Measurements from ENCODE around the gene RNF11.

Gene RNF11

GRCh38 chr1:51297401-51298321, 61.6 kb downstream of the RNF11 start:
- DNase-seq: no peak

DNA sequence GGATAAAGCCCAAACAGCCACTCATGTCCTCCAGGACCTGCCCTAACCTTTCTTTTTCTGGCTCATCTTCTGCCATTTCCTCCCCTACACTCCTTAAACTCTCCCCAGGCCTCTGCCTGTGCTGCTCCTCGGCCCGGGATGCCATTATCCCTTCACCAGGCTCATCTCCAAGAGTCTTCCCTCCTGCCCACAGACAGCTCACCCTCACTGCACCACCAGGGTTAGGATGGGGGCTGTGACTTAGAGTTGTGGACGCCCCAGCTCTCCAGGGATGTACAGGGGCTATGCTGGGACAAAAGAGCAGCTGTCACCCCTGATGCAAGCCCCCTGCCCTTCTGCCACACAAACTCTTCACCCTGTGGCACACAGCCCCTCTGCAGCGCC, 62.2 kb downstream of the RNF11 start:
- DNase-seq: no peak

- no peak for DNase-seq
Measured at GRCh38 chr1:51299185-51299885, 63.3 kb downstream of the RNF11 start.

GRCh38 chr1:51299981-51300670, 64.1 kb downstream of the RNF11 start:
- DNase-seq: no peak

DNA sequence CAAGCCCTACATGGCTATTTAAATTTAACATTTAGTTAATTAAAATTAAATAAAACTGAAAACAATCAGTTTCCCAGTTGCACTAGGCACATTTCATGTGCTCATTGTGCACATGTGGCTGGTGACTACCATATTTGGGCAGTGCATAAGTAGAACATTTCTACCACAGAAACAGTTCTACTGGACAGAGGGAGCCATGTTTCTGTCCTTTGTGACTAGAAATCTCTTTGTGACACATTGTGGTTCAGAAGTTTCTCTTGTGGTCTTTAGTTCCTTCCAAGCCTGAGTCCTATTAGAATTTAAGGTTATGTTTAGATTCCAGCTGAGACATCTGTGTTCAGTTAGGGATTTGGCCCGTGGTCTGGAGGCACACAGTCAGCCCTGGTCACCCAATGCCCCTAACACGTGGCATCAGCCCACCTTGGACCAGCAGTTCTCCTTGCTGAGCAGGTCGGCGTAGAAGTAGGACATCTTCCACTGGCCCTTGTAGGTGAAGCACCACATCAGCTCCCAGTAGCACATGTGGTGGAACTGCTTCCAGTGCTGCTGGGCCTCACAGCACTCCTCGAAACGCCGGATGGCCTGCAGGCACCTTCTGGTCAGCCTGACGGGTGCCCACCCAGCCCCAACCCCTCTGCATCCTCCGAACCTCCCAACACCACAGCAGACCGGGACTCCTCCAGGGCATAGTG, 65.2 kb downstream of the RNF11 start:
- no peak for DNase-seq

DNA sequence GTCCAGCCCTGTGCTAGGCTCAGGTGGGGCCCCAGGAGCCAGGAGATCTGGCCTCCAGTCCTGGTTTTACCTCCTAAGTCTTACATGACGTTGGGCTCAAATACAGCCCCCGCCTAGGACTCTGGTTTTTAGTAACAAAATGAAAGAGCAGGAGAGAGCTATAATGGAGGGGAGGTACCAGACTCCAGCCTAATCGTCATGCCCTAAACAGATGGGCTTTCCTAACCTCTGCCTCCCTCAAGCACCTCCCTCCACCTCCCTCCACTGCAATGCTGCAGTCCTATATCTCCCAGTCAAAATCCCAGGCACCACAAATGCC, 65.7 kb downstream of the RNF11 start:
- no peak for DNase-seq

GRCh38 chr1:51302270-51302669, 66.2 kb downstream of the RNF11 start:
- DNase-seq: no peak

DNA sequence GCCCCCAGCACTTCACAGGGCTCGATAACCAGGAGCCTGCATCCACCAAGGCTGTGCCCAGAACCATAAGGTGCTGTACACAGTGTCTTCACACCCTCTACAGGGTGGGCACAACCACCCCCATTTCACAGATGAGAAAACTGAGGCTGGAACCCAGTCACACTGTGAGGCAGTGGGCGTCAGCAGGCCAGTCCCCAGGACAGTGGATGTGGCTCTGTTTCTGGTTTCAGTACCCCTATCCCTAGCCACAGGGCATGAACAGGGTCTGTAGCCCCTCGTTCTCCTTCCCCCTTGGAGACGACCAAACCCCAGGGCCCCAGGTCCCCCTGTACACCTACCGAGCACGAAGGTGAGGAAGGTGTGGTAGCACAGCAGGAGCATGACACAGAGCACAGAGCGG, 66.7 kb downstream of the RNF11 start:
- no peak for DNase-seq

DNA sequence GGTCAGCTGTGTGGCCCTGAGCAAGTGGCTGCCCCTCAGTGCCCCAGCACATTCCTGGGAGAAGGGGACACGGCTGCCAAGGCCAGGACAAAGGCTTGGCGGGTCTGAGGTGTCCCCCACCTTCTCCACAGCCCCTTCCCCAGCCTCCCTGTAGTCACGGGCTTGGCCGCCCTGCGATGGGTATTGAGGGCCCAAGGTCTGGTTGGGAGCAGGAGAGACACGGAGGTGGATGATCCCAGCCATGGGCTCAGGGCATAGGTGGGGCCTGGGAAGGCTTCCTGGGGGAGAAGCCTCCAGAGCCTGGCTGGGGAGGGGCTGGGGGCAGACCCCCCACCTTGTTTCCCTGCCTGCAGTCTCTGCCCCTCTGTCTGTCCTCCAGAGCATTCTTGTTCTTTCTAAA, 67.2 kb downstream of the RNF11 start:
- DNase-seq: no peak

- no peak for DNase-seq
Measured at GRCh38 chr1:51303751-51304251, 67.7 kb downstream of the RNF11 start.

DNA sequence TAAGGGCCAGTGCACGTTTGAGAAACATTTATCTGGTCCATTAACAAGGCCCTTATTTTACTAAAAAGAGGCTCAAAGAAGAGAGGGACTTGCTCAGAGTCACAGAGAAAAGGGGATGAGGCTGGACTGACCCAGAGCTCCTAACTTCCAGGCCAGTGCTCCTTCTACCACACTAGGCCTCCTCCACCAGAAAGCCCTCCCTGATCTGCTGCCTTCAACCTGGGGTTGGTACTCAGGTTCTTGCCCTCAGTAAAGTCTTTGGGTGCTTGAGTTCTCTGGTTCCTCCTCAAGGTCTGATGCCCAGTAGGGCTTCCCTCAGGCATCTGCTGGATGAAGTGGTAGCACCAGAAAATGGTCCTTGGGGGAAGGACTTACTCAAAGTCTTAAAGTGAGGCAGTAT, 68.3 kb downstream of the RNF11 start:
- no peak for DNase-seq

DNA sequence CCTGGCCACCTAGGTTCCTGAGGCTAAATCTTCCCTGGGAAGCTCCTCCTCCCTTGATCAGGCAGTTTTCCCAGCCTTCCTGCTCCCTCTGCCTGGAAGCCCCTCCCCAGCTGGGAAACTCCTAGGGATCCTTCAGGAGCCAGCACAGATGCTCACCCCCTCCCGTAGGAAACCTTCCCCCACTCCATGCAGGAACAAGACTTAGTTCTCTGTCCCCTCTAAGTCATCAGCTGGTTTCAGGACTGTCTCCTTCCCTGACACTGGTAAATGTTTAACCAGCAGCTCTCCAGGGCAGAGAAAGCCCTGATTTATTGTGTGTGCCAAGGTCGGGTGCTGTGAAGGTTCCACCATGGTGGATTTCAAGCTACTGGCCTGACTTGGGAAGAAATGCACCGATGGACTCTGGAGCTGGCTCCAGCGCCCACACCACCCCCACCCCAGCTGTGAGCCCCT, 69.3 kb downstream of the RNF11 start:
- no peak for DNase-seq

DNA sequence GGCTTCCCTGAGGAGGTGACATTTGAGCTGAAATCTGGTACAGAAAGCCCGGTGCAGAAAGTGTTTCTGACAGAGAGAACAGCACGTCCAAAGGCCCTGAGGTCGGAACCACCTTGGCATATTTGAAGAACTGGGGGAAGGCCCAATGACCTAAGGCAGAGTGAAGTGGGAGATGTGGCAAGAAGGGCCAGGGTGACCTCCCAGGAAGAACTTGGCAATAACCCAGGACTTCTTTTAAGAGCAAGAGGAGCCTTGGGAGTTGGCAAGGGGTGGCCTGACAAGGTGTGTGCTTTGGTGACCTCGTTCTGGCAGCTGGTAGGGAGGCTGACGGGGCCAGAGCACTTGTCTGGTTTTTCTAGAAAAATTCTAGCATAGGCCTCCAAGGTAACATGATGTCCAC, 70.9 kb downstream of the RNF11 start:
- no peak for DNase-seq

- DNase-seq: no peak
Measured at GRCh38 chr1:51308636-51309035, 72.6 kb downstream of the RNF11 start.

GRCh38 chr1:51309291-51309690, 73.2 kb downstream of the RNF11 start:
- DNase-seq: no peak

GRCh38 chr1:51310871-51311613, 75.0 kb downstream of the RNF11 start:
- DNase-seq: no peak

- DNase-seq: no peak
Measured at GRCh38 chr1:51311826-51312225, 75.8 kb downstream of the RNF11 start.

DNA sequence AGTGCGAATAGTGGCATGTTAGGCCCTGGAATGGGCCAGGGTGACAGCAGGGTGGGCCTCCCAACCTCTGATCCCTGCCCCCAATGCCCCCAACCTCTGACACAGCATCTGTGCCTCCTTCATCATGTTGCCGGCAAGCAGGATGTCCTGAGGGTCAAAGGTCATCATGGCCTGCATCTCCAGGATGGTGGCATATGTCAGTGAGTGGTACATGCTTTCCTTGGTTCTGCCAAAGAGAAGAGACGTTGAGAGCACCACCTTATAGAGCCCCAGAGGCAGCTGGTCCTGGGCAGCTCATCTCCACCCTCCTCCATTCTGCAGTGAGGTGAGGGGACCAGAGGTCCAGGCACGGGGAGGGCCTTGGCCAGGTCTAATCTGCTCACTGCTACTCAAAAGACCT, 76.6 kb downstream of the RNF11 start:
- DNase-seq: no peak

GRCh38 chr1:51313268-51313852, 77.3 kb downstream of the RNF11 start:
- DNase-seq: no peak

GRCh38 chr1:51313961-51314777, 78.1 kb downstream of the RNF11 start:
- DNase-seq: no peak

- no peak for DNase-seq
Measured at GRCh38 chr1:51314974-51315373, 78.9 kb downstream of the RNF11 start.

Data from stimulated activated CD4-positive, alpha-beta T cell treated with anti-CD3 and anti-CD28 coated beads, Interleukin-4, amount 100 ng/mL, for 24 hours (primary cell).